Vagina (tissue), 2 donors: ENCODE data around the gene HBG2.

ENCODE experiments used
- POLR2A ChIP-seq, 2 donors: fragments of 450-650 bp; IDR thresholded peaks; one replicate each; pipeline ENCODE4 v1.6.1; 2017; ENCODE audit warnings: antibody characterized with exemption in 2 of 2, mild to moderate bottlenecking in 2 of 2, moderate library complexity in 2 of 2
- POLR2AphosphoS5 ChIP-seq, 2 donors: sonication (generic); formaldehyde crosslinking; IDR thresholded peaks; one replicate each; pipeline ENCODE4 v1.9.0; 2017; ENCODE audit warnings: antibody characterized with exemption in 2 of 2, mild to moderate bottlenecking in 2 of 2, low read depth in 1 of 2; ENCODE audit not compliant: insufficient read depth in 1 of 2
- TF ChIP-seq, protein P1 (sequence below), 3 experiments: fragments of 450-650 bp in 2 of 3; fragments of 200-600 bp in 1 of 3; sonication (generic) in 1 of 3; IDR thresholded peaks; one replicate each; pipeline ENCODE4 v1.5.1; 2017 to 2019; ENCODE audit warnings: antibody characterized with exemption in 3 of 3, mild to moderate bottlenecking in 2 of 3, moderate library complexity in 2 of 3

- TF ChIP-seq, protein P1, sequence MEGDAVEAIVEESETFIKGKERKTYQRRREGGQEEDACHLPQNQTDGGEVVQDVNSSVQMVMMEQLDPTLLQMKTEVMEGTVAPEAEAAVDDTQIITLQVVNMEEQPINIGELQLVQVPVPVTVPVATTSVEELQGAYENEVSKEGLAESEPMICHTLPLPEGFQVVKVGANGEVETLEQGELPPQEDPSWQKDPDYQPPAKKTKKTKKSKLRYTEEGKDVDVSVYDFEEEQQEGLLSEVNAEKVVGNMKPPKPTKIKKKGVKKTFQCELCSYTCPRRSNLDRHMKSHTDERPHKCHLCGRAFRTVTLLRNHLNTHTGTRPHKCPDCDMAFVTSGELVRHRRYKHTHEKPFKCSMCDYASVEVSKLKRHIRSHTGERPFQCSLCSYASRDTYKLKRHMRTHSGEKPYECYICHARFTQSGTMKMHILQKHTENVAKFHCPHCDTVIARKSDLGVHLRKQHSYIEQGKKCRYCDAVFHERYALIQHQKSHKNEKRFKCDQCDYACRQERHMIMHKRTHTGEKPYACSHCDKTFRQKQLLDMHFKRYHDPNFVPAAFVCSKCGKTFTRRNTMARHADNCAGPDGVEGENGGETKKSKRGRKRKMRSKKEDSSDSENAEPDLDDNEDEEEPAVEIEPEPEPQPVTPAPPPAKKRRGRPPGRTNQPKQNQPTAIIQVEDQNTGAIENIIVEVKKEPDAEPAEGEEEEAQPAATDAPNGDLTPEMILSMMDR (IDR thresholded peaks at IDR 0.05) = no peak
- no peak for TF ChIP-seq POLR2AphosphoS5 (IDR thresholded peaks at IDR 0.05; ENCODE audit: insufficient read depth in 1 of 2, low read depth in 1 of 2)
- TF ChIP-seq POLR2A (IDR thresholded peaks at IDR 0.05) = no peak
Observed at GRCh38 chr11:5274395-5274794, 19.8 kb upstream of the HBG2 start.
